Measurements from ENCODE around the gene ABR. TPM values are rescaled to one million over a fixed set of nuclear protein-coding genes. Genes with fewer than 3 reads are reported as not detected.
A peak's percentile ranks its signal among the peaks of the same experiment; 100 is the strongest.
"Not testable (repeated sequence)": the region's sequence is repeated elsewhere in the genome, so short reads cannot be mapped to it uniquely, and the experiment has no call there.

The ABR gene
- total RNA-seq, 2 donors from 2014 or later, result 71.4 to 87.2 TPM

DNA sequence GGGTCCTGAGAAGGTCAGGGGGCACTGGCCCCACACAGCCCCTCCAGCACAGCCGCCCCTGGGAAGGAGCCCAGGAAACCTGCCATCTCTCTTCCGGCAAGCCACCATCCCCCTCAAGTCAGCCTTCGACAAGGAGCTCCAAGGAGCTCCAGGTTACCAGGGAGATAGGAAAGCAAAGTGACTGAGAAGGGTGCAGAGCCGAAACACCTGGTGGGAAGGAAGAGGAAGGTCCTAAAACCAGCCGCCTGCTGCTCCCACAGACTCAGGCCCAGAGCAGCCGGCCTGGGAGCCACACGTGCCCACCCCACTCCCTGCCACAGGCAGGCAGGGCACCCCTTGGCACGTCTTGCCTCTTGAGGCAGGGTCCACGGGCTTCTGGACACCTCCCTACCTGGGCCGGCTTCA, 102.2 kb downstream of the ABR start:
- Mint-ChIP-seq H3K4me1 (no peaks in the 10 kb centered on the region), H3K4me3 (no peak overlapping the region), H3K27ac (no peak overlapping the region), H3K9me3 (no peaks in the 10 kb centered on the region), H3K36me3 (ENCODE audit: low read depth) (peaks cover 34% of the 10 kb centered on the region), H3K27me3 (no peaks in the 10 kb centered on the region)
- no peak for ATAC-seq (replicated peaks)

DNA sequence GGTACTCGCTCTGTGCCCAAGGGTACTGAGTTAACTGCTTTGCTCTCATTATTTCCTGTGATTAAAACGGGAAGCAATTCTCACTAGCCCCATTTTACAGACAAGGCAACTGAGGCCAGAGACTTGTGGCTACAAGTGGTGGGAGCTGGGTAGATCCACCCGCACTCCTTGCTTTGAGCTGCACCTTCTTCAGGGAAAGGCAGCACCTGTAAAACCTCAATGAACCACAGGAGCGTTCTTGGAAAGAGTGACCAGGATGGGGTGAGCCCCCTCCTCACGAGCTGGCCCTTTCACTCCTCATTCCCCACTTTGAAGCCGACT, 102.8 kb downstream of the ABR start:
- Mint-ChIP-seq H3K9me3 (no peaks in the 10 kb centered on the region), H3K4me1 (no peaks in the 10 kb centered on the region), H3K36me3 (ENCODE audit: low read depth) (peaks cover 32% of the 10 kb centered on the region), H3K27ac (no peak overlapping the region), H3K27me3 (no peaks in the 10 kb centered on the region), H3K4me3 (no peak overlapping the region)
- no peak for ATAC-seq (replicated peaks)

DNA sequence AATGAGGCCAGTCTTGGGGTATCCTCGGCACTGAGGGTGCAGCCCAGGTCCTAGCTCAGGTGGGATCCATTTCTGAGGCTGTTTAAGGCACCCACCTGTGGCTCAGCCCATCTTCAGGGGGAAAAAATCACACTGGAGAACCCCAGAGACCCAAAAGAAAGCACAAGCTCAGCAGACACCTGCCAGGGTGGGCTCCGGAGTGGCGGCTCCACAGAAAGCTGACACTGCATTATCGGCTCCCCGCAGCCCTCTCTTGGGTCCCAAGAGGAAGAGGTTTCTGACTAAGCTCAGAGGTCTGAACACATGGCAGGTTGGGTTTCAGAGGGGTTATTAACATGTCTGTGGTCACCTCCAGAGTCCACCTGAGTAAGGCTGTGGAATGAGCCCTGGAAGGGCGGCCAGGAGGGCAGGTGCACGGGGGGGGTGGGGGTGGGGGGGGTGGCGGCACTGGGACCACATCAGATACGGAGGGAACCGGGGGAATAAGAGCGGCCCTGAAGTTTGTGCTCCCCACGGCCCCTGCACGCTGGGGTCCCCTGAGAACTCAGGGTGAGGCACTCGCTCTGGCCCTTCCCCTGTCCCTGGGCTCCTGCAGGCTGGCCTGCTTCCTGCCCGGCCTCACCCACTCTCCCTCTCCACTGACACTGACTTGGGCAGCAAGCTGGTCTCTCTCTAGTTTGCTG, 103.3 kb downstream of the ABR start:
- Mint-ChIP-seq H3K27ac (no peak overlapping the region), H3K4me3 (no peak overlapping the region), H3K4me1 (no peaks in the 10 kb centered on the region), H3K27me3 (no peaks in the 10 kb centered on the region), H3K9me3 (no peaks in the 10 kb centered on the region), H3K36me3 (ENCODE audit: low read depth) (peaks cover 32% of the 10 kb centered on the region)
- ATAC-seq (replicated peaks), result no peak

DNA sequence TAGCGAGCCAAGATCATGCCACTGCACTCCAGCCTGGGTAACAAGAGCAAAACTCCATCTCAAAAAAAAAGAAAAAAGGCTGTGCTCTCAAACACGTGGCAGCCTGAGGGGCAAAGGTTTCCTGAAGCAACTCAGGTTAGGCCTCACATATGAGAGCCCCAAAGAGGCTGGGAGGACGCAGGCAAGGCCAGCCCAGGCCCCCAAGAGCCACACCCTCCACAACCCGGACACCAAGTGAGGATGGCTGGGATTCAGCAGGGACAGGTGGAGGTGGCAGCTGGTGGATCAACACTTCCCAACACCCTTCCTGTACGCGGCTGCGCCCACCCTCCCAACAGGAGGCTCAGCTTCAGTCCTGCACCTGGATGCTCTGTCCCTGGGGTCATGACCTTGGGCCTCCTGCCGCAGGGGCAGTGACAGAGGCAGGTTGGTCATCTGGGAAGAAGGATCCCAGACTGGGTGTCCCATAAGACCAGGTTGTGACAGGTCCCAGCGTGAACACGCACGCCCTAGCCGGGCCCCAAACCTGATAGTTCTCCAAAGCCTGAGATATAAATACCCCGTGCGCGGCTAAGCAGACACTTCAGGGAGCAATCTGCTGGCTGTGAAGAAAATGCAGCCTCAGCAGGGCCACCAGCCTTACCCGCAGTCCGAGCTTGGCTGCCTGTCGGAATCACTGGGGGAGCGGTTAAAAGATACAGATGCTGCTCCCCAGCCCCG, 104.7 kb downstream of the ABR start:
- Mint-ChIP-seq H3K36me3 (ENCODE audit: low read depth) (peaks cover 30% of the 10 kb centered on the region), H3K27me3 (no peaks in the 10 kb centered on the region), H3K27ac (no peak overlapping the region), H3K4me1 (no peaks in the 10 kb centered on the region), H3K9me3 (no peaks in the 10 kb centered on the region), H3K4me3 (no peak overlapping the region)
- no peak for ATAC-seq (replicated peaks)

DNA sequence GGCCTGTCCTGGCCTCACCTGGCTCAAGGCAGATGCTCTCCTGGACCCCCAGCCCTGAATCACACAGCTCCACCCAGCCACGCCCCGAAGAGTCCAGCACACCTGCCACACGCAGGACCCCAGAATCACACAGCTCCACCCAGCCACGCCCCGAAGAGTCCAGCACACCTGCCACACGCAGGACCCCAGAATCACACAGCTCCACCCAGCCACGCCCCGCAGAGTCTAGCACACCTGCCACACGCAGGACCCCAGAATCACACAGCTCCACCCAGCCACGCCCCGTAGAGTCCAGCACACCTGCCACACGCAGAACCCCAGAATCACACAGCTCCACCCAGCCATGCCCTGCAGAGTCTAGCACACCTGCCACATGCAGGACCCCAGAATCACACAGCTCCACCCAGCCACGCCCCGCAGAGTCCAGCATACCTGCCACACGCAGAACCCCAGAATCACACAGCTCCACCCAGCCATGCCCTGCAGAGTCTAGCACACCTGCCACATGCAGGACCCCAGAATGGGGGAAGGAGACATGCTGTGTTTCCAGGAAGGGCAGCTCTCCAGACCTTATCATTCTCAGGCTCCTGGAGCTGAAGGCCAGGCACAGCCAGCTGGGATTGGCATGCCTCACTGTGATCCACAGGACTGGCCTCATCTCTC, 105.7 kb downstream of the ABR start:
- H3K27ac Mint-ChIP-seq; H3K9me3 Mint-ChIP-seq; H3K4me1 Mint-ChIP-seq; ATAC-seq (replicated peaks); H3K27me3 Mint-ChIP-seq; H3K4me3 Mint-ChIP-seq: not testable (repeated sequence)
- H3K36me3 Mint-ChIP-seq (ENCODE audit: low read depth), result peaks cover 33% of the 10 kb centered on the region

DNA sequence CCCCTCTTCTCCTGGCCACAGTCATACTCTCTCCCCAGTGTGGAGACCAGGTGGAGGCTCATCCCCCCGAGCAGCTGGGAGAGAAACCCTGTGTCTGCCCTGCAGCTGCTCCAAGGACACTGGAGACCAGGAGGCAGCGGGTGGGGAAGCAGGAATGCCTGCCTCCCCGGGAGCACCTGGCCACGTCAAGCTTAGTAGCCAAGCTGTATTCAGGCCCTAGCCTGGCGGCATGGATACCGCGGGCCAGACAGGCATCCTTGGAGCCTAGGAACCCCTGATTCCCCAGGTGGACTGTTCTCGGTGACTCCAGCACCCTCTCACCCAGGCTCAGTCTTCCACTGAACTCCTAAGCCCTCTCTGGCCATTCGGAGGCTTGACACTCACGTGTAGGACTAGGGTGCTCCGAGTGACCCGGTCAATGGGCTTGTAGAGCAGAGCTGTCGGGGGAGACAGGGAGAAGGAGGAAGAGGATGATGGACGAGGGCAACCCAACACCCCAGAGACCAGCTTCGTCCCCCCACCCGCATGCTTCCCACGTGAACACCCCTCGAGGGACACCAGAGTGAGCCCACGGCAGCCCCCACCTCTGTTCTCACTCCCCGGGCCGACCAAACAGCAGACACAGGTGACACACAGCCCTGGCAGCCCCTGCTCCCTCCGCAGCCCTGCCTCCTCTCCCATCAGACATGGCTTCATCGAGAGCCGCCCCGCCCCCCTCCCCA, 106.4 kb downstream of the ABR start:
- ATAC-seq (replicated peaks), result no peak
- Mint-ChIP-seq H3K27ac (no peak overlapping the region), H3K4me3 (no peak overlapping the region), H3K36me3 (ENCODE audit: low read depth) (peaks cover 34% of the 10 kb centered on the region), H3K27me3 (no peaks in the 10 kb centered on the region), H3K9me3 (no peaks in the 10 kb centered on the region), H3K4me1 (no peaks in the 10 kb centered on the region)

DNA sequence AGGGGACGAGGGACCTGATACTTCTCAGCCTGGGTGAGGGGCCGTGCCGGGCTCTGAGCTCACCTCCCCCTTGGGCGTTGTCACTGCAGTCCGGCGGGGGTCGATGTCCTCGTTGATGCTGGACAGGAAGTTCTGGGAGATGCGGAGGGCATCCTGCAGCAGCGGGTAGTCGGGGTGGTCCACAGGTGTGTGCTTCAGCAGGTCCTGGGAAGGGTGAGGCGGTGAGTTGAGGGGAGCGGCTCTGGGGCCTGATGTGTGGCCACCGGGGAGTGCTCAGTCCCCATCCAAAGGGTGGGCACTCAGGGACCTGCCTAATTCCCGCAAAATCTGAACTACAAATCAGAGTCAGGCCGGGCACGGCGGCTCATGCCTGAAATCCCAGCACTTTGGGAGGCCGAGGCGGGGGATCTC, 107.2 kb downstream of the ABR start:
- H3K4me3 Mint-ChIP-seq, result no peak overlapping the region
- H3K27ac Mint-ChIP-seq, result no peak overlapping the region
- no peaks in the 10 kb centered on the region for H3K27me3 Mint-ChIP-seq
- peaks cover 38% of the 10 kb centered on the region for H3K36me3 Mint-ChIP-seq (ENCODE audit: low read depth)
- H3K4me1 Mint-ChIP-seq, result no peaks in the 10 kb centered on the region
- ATAC-seq (replicated peaks), result no peak
- no peaks in the 10 kb centered on the region for H3K9me3 Mint-ChIP-seq

DNA sequence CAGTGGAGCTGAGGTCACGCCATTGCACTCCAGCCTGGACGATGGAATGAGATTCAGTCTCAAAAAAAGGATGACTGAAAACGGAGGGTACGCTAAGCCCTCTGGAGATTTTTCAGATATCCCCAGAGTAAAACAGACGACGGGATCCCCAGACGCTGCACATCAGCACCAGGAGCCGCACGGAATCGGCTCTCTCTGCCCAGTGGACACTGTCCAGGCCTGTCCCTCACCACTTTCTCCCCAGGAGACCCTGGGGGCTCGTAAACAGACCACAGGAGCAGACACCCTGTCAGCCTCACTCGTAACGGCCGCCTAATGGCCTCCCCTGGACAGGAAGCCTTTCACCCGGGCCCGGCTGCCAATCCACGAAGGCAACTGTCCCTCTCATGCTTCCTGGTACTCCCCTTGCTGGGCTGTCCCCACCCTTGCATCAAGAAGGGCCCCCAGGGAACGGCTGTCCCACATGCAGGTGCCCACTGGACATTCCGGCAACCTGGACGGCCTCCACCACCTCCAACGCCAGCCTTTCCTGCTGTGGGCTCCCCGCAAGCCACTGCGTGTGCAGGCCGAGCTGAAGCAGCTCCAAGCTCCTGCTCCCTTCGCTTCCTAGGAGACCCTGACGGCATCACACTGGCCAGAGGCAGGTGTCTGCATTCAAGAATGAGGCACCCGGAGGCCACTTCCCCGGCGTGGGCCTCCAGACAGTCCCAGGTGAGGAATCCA, 108.5 kb downstream of the ABR start:
- Mint-ChIP-seq H3K9me3 (peaks cover 3% of the 10 kb centered on the region), H3K36me3 (ENCODE audit: low read depth) (peaks cover 51% of the 10 kb centered on the region), H3K4me1 (no peaks in the 10 kb centered on the region), H3K4me3 (no peak overlapping the region), H3K27ac (no peak overlapping the region), H3K27me3 (no peaks in the 10 kb centered on the region)
- no peak for ATAC-seq (replicated peaks)

DNA sequence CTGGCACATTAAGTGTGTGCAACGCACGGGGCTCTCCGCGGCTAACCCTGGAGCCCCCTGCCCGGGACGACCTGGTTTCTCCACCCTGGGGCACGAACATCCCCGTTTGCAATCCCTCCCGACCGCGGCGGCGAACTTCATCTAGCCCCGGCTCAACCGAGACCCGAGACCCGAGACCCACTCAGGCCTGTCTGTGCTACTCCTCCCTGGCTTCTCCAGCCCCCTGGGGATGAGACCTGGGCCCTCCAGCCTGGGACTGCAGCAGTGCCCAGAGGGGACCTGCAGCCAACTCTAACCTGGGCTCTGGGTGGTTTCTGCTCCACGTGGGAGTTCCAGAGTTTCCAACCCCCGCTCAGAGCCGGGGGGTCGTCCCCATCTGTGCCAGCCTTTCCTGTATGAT, 109.4 kb downstream of the ABR start:
- peaks cover 59% of the 10 kb centered on the region for H3K36me3 Mint-ChIP-seq (ENCODE audit: low read depth)
- ATAC-seq (replicated peaks), result no peak
- H3K27me3 Mint-ChIP-seq, result no peaks in the 10 kb centered on the region
- H3K9me3 Mint-ChIP-seq, result peaks cover 5% of the 10 kb centered on the region
- no peaks in the 10 kb centered on the region for H3K4me1 Mint-ChIP-seq
- H3K4me3 Mint-ChIP-seq, result no peak overlapping the region
- H3K27ac Mint-ChIP-seq, result no peak overlapping the region

DNA sequence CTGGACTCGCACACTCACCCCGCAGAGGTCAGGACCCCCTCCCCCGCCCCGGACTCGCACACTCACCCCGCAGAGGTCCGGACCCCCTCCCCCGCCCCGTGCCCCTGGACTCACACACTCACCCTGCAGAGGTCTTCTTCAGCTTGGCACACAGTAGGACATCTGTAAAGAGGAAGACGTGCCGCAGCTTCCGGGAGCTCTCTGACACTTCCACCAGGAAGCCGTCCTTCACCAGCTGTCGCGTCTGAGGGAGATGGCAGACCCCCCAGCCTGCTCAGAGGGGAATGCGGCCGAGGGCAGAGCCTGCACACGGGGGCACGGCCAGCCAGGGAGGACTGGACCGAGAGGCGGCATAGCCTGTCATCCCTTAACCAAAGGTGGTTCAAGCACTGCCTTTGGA, 109.9 kb downstream of the ABR start:
- Mint-ChIP-seq H3K4me1 (no peaks in the 10 kb centered on the region), H3K36me3 (ENCODE audit: low read depth) (peaks cover 61% of the 10 kb centered on the region), H3K27ac (no peak overlapping the region), H3K4me3 (no peak overlapping the region), H3K9me3 (peaks cover 5% of the 10 kb centered on the region), H3K27me3 (no peaks in the 10 kb centered on the region)
- ATAC-seq (replicated peaks), result no peak

DNA sequence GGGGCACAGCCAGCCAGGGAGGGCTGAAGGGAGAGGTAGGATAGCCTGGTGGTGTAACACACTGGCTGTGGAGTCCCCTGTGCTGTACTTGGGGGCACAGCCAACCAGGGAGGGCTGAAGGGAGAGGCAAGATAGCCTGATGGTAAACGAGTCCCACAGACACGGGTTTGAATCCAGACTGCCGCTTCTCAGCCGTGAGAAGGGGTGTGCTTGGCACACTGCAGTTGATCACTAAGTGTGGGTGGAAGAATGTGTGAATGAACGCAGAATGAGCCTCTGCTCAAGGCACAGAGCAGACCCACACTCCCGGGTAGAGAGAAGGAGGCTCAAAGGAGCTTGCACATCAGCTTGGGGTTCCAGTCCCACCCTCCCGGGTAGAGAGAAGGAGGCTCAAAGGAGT, 111.4 kb downstream of the ABR start:
- Mint-ChIP-seq H3K27me3 (no peaks in the 10 kb centered on the region), H3K4me3 (no peak overlapping the region), H3K9me3 (peaks cover 5% of the 10 kb centered on the region), H3K4me1 (no peaks in the 10 kb centered on the region), H3K36me3 (ENCODE audit: low read depth) (peaks cover 61% of the 10 kb centered on the region), H3K27ac (no peak overlapping the region)
- ATAC-seq (replicated peaks), result no peak

DNA sequence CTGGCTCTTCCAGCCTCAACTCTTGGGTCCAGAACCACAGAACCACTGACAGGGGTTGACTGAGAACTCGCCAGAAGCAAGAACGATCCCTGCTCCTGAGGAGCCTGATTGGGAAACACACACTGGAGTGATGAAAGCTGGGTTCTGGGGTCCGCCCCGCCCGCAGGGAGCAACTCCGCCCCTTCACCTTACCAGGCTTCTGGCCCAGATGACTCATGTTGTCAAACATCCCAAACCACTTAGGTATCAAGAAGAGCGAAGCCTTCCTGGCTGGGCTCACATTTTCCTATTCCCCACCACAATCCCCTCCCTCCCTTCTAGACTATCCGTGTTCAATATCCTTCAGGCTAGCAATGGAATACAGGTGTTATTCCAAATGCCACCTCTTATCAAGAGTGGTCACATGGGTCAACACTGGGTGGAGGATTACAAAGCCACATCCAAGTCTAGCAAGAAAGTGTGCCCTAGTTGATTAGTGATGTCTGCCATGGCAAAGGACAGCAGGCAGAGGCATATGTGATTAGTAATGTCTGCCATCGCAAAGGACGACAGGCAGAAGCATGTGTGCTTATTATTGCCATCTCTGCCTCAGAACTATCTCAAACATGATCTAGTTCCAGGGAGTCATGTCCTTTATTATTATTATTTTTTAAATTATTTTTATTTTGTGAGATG, 112.4 kb downstream of the ABR start:
- H3K9me3 Mint-ChIP-seq, result peaks cover 5% of the 10 kb centered on the region
- ATAC-seq (replicated peaks), result no peak
- no peaks in the 10 kb centered on the region for H3K4me1 Mint-ChIP-seq
- no peak overlapping the region for H3K4me3 Mint-ChIP-seq
- H3K27ac Mint-ChIP-seq, result no peak overlapping the region
- H3K27me3 Mint-ChIP-seq, result no peaks in the 10 kb centered on the region
- peaks cover 61% of the 10 kb centered on the region for H3K36me3 Mint-ChIP-seq (ENCODE audit: low read depth)

DNA sequence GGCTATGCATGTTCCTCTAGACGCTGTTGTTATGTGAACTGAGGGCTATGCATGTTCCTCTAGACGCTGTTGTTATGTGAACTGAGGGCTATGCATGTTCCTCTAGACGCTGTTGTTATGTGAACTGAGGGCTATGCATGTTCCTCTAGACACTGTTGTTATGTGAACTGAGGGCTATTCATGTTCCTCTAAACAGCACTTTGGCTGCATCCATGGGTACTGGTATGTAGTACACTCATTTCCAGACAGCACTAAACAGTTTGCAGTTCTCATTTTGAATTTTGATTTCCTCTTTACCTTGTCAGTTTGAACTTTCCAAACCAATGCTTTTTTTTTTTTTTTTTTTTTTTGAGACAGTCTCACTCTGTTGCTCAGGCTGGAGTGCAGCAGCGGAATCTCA, 114.4 kb downstream of the ABR start:
- H3K27me3 Mint-ChIP-seq, H3K4me3 Mint-ChIP-seq, H3K27ac Mint-ChIP-seq, H3K4me1 Mint-ChIP-seq, H3K9me3 Mint-ChIP-seq: not testable (repeated sequence)
- ATAC-seq (replicated peaks), result peak; percentile 6
- peaks cover 52% of the 10 kb centered on the region for H3K36me3 Mint-ChIP-seq (ENCODE audit: low read depth)

DNA sequence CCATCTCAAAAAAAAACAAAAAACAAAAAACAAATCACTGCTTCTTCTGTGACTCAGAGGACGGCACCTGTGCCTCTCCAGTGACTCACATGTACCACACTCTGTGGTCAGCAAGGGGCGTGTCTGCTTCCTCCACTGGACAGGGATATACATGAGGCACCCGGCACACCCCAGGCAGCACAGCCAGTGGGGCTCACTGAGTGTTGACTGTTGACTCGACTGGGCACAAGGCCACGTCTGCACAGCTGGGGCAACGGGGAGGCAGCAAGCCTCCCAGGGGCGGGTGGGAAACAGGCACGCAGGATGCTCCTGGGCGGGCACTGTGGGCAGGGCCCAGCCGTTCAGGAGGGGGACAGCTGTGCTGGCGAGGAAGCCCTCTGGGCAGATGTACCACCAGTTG, 118.8 kb downstream of the ABR start:
- no peaks in the 10 kb centered on the region for H3K27me3 Mint-ChIP-seq
- H3K36me3 Mint-ChIP-seq (ENCODE audit: low read depth), result peaks cover 53% of the 10 kb centered on the region
- no peak overlapping the region for H3K4me3 Mint-ChIP-seq
- no peaks in the 10 kb centered on the region for H3K9me3 Mint-ChIP-seq
- no peaks in the 10 kb centered on the region for H3K4me1 Mint-ChIP-seq
- peak; percentile 97 for ATAC-seq (replicated peaks)
- no peak overlapping the region for H3K27ac Mint-ChIP-seq

Measured in activated T-helper 17 cell treated with anti-CD3 and anti-CD28 coated beads, Interleukin-2, amount 50 U/mL, for 72 hours (primary cell).